H9 (cell line): ENCODE data around the gene BZW1. TPM values are rescaled to one million over a fixed set of nuclear protein-coding genes. Genes with fewer than 3 reads are reported as not detected.

Experiments
- DNase-seq: peaks from one replicate; pipeline ENCODE4 v3.0.0-alpha.2; 2017
- H2AFZ ChIP-seq: one replicate; pipeline ENCODE4 v1.6.1; 2013; ENCODE audit warnings: mild to moderate bottlenecking, low read length, control low read depth, moderate library complexity
- H2AK5ac ChIP-seq: 2 replicates; pipeline ENCODE4 v1.6.1; 2013; ENCODE audit warnings: low read length, control low read depth, mixed read lengths; ENCODE audit not compliant: insufficient read length
- H2BK120ac ChIP-seq: one replicate; pipeline ENCODE4 v1.6.1; 2013; ENCODE audit warnings: low read depth, mild to moderate bottlenecking, low read length, control low read depth, inconsistent platforms; ENCODE audit not compliant: poor library complexity, severe bottlenecking
- H2BK12ac ChIP-seq: 2 replicates; pipeline ENCODE4 v1.6.1; 2013; ENCODE audit warnings: low read length, control low read depth, mixed read lengths, low read depth; ENCODE audit not compliant: insufficient read length
- H2BK15ac ChIP-seq: 2 replicates; pipeline ENCODE4 v1.6.1; 2013; ENCODE audit warnings: low read depth, low read length, control low read depth
- H2BK20ac ChIP-seq: one replicate; pipeline ENCODE4 v1.6.1; 2013; ENCODE audit warnings: low read depth, mild to moderate bottlenecking, low read length, control low read depth, inconsistent platforms; ENCODE audit not compliant: poor library complexity, severe bottlenecking
- H2BK5ac ChIP-seq: 2 replicates; pipeline ENCODE4 v1.6.1; 2013; ENCODE audit warnings: low read length, control low read depth, mixed read lengths; ENCODE audit not compliant: insufficient read length
- H3K14ac ChIP-seq: 2 replicates; pipeline ENCODE4 v1.6.1; 2013; ENCODE audit warnings: low read length, control low read depth; ENCODE audit not compliant: insufficient read depth
- H3K18ac ChIP-seq: 2 replicates; pipeline ENCODE4 v1.6.1; 2013; ENCODE audit warnings: low read depth, mild to moderate bottlenecking, mixed read lengths, low read length, control low read depth; ENCODE audit not compliant: insufficient read length
- H3K23ac ChIP-seq: 2 replicates; pipeline ENCODE4 v1.6.1; 2013; ENCODE audit warnings: low read length, control low read depth, mixed read lengths, low read depth; ENCODE audit not compliant: insufficient read length
- H3K23me2 ChIP-seq: 2 replicates; pipeline ENCODE4 v1.6.1; 2013; ENCODE audit warnings: low read depth, mild to moderate bottlenecking, mixed read lengths, low read length, control low read depth; ENCODE audit not compliant: insufficient read length, poor library complexity, severe bottlenecking
- H3K27ac ChIP-seq: 2 replicates; pipeline ENCODE4 v1.5.1; 2013; ENCODE audit warnings: low read length, control low read depth, mixed read lengths, low read depth; ENCODE audit not compliant: insufficient read length
- H3K27me3 ChIP-seq: 2 replicates; pipeline ENCODE4 v1.6.1; 2013; ENCODE audit warnings: low read length, control low read depth, inconsistent platforms; ENCODE audit not compliant: insufficient read depth
- H3K4ac ChIP-seq: 2 replicates; pipeline ENCODE4 v1.6.1; 2013; ENCODE audit warnings: low read depth, mild to moderate bottlenecking, control low read depth, inconsistent platforms, low read length, moderate library complexity
- H3K4me1 ChIP-seq: 2 replicates; pipeline ENCODE4 v1.6.1; 2013; ENCODE audit warnings: low read length, control low read depth, inconsistent platforms; ENCODE audit not compliant: insufficient read depth
- H3K4me2 ChIP-seq: 2 replicates; pipeline ENCODE4 v1.6.1; 2013; ENCODE audit warnings: low read length, control low read depth, mixed read lengths; ENCODE audit not compliant: insufficient read length, insufficient read depth
- H3K56ac ChIP-seq: 2 replicates; pipeline ENCODE4 v1.6.1; 2013; ENCODE audit warnings: low read depth, mild to moderate bottlenecking, mixed read lengths, low read length, control low read depth; ENCODE audit not compliant: insufficient read length
- H3K79me1 ChIP-seq: 2 replicates; pipeline ENCODE4 v1.6.1; 2013; ENCODE audit warnings: low read depth, mild to moderate bottlenecking, moderate library complexity, low read length, control low read depth, inconsistent platforms; ENCODE audit not compliant: insufficient read depth, poor library complexity, severe bottlenecking
- H3K79me2 ChIP-seq: 2 replicates; pipeline ENCODE4 v1.6.1; 2013; ENCODE audit warnings: low read length, control low read depth, inconsistent platforms; ENCODE audit not compliant: insufficient read depth
- H3K9ac ChIP-seq: 2 replicates; pipeline ENCODE4 v1.6.1; 2013; ENCODE audit warnings: low read length, control low read depth, mixed read lengths; ENCODE audit not compliant: insufficient read length; ENCODE audit errors: extremely low read depth
- H3K9me3 ChIP-seq: one replicate; pipeline ENCODE4 v1.6.1; 2013; ENCODE audit warnings: low read depth, low read length, inconsistent platforms; ENCODE audit not compliant: control insufficient read depth
- H3T11ph ChIP-seq: one replicate; pipeline ENCODE4 v1.6.1; 2013; ENCODE audit warnings: mild to moderate bottlenecking, low read length, control low read depth, inconsistent platforms
- H4K20me1 ChIP-seq: one replicate; pipeline ENCODE4 v1.6.1; 2013; ENCODE audit not compliant: control insufficient read depth, insufficient read length, insufficient read depth
- H4K5ac ChIP-seq: 2 replicates; pipeline ENCODE4 v1.6.1; 2013; ENCODE audit warnings: low read depth, mild to moderate bottlenecking, mixed read lengths, low read length, control low read depth; ENCODE audit not compliant: insufficient read length
- H4K8ac ChIP-seq: replicated peaks from 2 replicates; pipeline ENCODE4 v1.6.1; 2013; ENCODE audit warnings: low read length, control low read depth, mixed read lengths, low read depth; ENCODE audit not compliant: insufficient read length
- H4K91ac ChIP-seq: 2 replicates; pipeline ENCODE4 v1.6.1; 2013; ENCODE audit warnings: low read depth, mild to moderate bottlenecking, moderate library complexity, mixed read lengths, low read length, control low read depth; ENCODE audit not compliant: insufficient read length
- H3K27ac Mint-ChIP-seq, 3 experiments: 2 replicates in 2 of 3; 3 replicates in 1 of 3; pipeline ENCODE4 v1.8.0; 2020 to 2021; ENCODE audit warnings: mixed read lengths in 3 of 3, mild to moderate bottlenecking in 1 of 3, moderate library complexity in 1 of 3
- H3K27me3 Mint-ChIP-seq: 2 replicates; pipeline ENCODE4 v1.8.0; 2021; ENCODE audit warnings: low read depth, mild to moderate bottlenecking, moderate library complexity, mixed read lengths
- H3K36me3 Mint-ChIP-seq, 3 experiments: 2 replicates in 2 of 3; 3 replicates in 1 of 3; pipeline ENCODE4 v1.8.0; 2020 to 2021; ENCODE audit warnings: low read depth in 3 of 3, mixed read lengths in 3 of 3; ENCODE audit not compliant: insufficient read depth in 1 of 3
- H3K4me1 Mint-ChIP-seq, 2 experiments: 2 replicates each; pipeline ENCODE4 v1.8.0; 2020; ENCODE audit warnings: mixed read lengths in 2 of 2
- H3K4me3 Mint-ChIP-seq, 2 experiments: 2 replicates in 1 of 2; 3 replicates in 1 of 2; pipeline ENCODE4 v1.8.0; 2020 to 2021; ENCODE audit warnings: mild to moderate bottlenecking in 2 of 2, mixed read lengths in 2 of 2, moderate library complexity in 1 of 2
- H3K9me3 Mint-ChIP-seq, 2 experiments: 2 replicates in 1 of 2; 3 replicates in 1 of 2; pipeline ENCODE4 v1.8.0; 2020; ENCODE audit warnings: mild to moderate bottlenecking in 2 of 2, mixed read lengths in 2 of 2, moderate library complexity in 1 of 2
- CTCF ChIP-seq: fragments of 200-600 bp; sonication (generic); conservative IDR thresholded peaks from 3 replicates; pipeline ENCODE4 v1.8.0; 2021; ENCODE audit warnings: antibody characterized with exemption, mild to moderate bottlenecking
- WGBS: extraction: QIAGEN DNeasy Blood & Tissue Kit; methylation state at CpG from one replicate; pipeline ENCODE4 v1.1.7; 2013; ENCODE audit warnings: missing lambda C conversion rate, low lambda C conversion rate, mixed read lengths; ENCODE audit not compliant: insufficient read length; ENCODE audit errors: extremely low coverage; 5-methylcytosine and 5-hydroxymethylcytosine counted together
- total RNA-seq: library from RNA; stranded (reverse); gene quantifications from 2 replicates; pipeline ENCODE4 v1.2.1, GENCODE V29; 2021

BZW1 gene
- total RNA-seq, 1 experiment from 2014 or later, result 370 TPM

- no peaks in the 10 kb centered on the region for H3K23me2 ChIP-seq
- H4K8ac ChIP-seq, result no peak overlapping the region
- no peak overlapping the region for H3K9ac ChIP-seq
- Mint-ChIP-seq H3K27ac (peak overlapping the region in 1 of 3 experiments; percentile 46; a peak in 1 of 7 replicates), H3K4me1 (no peaks in the 10 kb centered on the region), H3K27me3 (no peaks in the 10 kb centered on the region; the same call in 1 of the 2 replicates), H3K9me3 (no peaks in the 10 kb centered on the region), H3K36me3 (peaks cover 33 to 59% (median 48%) of the 10 kb centered on the region in 3 experiments; a peak in 6 of 7 replicates), H3K4me3 (no peak overlapping the region)
- H3K4me2 ChIP-seq, result no peak overlapping the region
- H2BK20ac ChIP-seq, result no peak overlapping the region
- no peak overlapping the region for H2AK5ac ChIP-seq
- no peak overlapping the region for H3K27ac ChIP-seq
- H3K79me2 ChIP-seq, result no peaks in the 10 kb centered on the region
- H2AFZ ChIP-seq, result no peak overlapping the region
- no peak overlapping the region for H4K5ac ChIP-seq
- no peak overlapping the region for H3K23ac ChIP-seq
- H3K79me1 ChIP-seq, result no peaks in the 10 kb centered on the region
- H3K14ac ChIP-seq, result no peak overlapping the region
- no peaks in the 10 kb centered on the region for H3K27me3 ChIP-seq
- no peak overlapping the region for H2BK15ac ChIP-seq
- no peak overlapping the region for H3T11ph ChIP-seq
- no peak overlapping the region for H3K4ac ChIP-seq
- no peak overlapping the region for H2BK5ac ChIP-seq
- no peak for DNase-seq
- no peak overlapping the region for H2BK12ac ChIP-seq
- H2BK120ac ChIP-seq, result no peak overlapping the region
- no peak overlapping the region for H3K56ac ChIP-seq
- WGBS, result no CpG with 5 or more reads among the region's 6 CpGs
- H3K18ac ChIP-seq, result no peak overlapping the region
- H4K91ac ChIP-seq, result no peak overlapping the region
- no peaks in the 10 kb centered on the region for H4K20me1 ChIP-seq
- no peak for TF ChIP-seq CTCF
- no peaks in the 10 kb centered on the region for H3K9me3 ChIP-seq
- H3K4me1 ChIP-seq, result no peaks in the 10 kb centered on the region
Measured at GRCh38 chr2:200851398-200852248, 39.9 kb downstream of the BZW1 start.
